ENCODE data around the gene KCNJ6.

KCNJ6 gene

DNA sequence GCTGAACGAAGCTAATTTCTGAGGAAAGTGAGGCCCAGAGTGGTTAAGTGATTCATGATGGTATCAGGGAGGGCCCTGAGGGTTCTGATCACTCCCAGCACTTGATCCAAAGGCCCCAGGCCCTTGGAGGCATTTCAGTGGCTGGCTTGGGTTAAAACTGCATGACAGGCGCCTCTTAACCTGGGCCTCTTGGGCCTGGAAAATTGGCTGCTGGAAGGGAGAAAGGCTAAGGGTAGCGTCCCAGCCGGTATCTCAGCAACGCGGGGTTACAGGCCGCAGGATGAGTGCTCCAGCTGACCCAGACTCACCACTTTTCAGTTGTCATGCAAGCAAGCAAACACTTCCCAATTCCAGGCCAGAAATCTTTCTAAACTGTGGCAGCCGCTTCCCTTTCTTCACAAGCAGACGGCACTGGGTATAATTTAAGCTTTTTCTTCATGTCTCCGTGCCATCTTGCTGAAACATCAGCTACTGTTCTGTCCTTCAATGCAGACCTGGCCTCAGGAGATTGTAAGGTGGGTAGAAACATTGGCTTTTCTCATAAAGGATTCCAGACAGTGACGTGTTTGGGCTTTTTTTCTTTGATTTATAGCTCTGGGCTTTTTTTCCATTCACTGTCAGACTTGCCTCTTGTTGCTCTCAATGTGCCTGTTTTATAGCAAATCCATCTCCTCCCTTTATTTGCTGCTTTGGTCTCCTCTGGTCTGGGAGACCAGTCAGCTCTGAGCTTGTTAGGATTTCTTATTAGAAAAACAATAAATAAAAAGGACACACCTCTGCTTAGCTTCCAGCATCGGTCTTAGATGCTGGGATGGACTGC, 229.1 kb downstream of the KCNJ6 start:
- no peaks in the 10 kb centered on the region for H3K9me3 ChIP-seq (ENCODE audit: low read length)
- no peaks in the 10 kb centered on the region for H3F3A ChIP-seq (ENCODE audit: insufficient read depth, low read length)
- no peak overlapping the region for H3K4me2 ChIP-seq (ENCODE audit: low read length)
- H3K4me3 ChIP-seq (ENCODE audit: low read depth, low read length, poor library complexity, severe bottlenecking): no peak overlapping the region
- no peaks in the 10 kb centered on the region for H3K9me2 ChIP-seq (ENCODE audit: low read depth, low read length)
- H3K27ac ChIP-seq (ENCODE audit: low read depth, low read length, poor library complexity, severe bottlenecking): no peak overlapping the region
- H2AFZ ChIP-seq (ENCODE audit: low read length): no peak overlapping the region
- no peaks in the 10 kb centered on the region for H4K20me1 ChIP-seq (ENCODE audit: insufficient read depth, low read length)
- no peak overlapping the region for H3K9ac ChIP-seq (ENCODE audit: low read length)
- H3K79me2 ChIP-seq (ENCODE audit: insufficient read depth, low read length): no peaks in the 10 kb centered on the region
- no peaks in the 10 kb centered on the region for H3K27me3 ChIP-seq (ENCODE audit: insufficient read depth, low read length)
- no peaks in the 10 kb centered on the region for H3K36me3 ChIP-seq (ENCODE audit: insufficient read depth, low read length)
- TF ChIP-seq, protein P1, sequence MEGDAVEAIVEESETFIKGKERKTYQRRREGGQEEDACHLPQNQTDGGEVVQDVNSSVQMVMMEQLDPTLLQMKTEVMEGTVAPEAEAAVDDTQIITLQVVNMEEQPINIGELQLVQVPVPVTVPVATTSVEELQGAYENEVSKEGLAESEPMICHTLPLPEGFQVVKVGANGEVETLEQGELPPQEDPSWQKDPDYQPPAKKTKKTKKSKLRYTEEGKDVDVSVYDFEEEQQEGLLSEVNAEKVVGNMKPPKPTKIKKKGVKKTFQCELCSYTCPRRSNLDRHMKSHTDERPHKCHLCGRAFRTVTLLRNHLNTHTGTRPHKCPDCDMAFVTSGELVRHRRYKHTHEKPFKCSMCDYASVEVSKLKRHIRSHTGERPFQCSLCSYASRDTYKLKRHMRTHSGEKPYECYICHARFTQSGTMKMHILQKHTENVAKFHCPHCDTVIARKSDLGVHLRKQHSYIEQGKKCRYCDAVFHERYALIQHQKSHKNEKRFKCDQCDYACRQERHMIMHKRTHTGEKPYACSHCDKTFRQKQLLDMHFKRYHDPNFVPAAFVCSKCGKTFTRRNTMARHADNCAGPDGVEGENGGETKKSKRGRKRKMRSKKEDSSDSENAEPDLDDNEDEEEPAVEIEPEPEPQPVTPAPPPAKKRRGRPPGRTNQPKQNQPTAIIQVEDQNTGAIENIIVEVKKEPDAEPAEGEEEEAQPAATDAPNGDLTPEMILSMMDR (IDR thresholded peaks at IDR 0.05; ENCODE audit: low read length): no peak
- TF ChIP-seq EZH2 (IDR thresholded peaks at IDR 0.05; ENCODE audit: borderline replicate concordance, low read length): no peak
- no peaks in the 10 kb centered on the region for H3K4me1 ChIP-seq (ENCODE audit: insufficient read depth, low read length, severe bottlenecking)

DNA sequence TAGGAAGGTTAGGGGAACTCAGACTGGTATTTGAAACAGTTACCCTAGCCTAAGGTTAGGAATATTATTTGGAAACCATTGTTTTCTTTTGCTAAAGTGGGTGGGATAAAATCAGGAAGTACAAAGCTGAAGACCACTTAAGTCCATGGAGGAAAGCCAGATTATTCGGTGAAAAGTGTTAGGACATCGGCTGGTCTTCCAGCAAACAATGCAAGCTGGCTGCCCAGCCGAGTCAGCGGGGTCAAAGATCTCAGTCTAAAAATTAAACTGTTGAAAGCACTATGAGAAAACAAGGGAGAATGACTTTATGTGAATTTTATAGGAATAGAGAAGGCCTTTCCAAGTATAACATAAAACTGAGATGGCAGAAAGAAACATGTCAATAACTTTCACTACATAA, 231.7 kb downstream of the KCNJ6 start:
- Histone ChIP-seq H3K27ac (ENCODE audit: low read depth, low read length, poor library complexity, severe bottlenecking) (no peak overlapping the region), H3K4me2 (ENCODE audit: low read length) (no peak overlapping the region), H3F3A (ENCODE audit: insufficient read depth, low read length) (no peaks in the 10 kb centered on the region), H3K27me3 (ENCODE audit: insufficient read depth, low read length) (no peaks in the 10 kb centered on the region), H3K9me3 (ENCODE audit: low read length) (no peaks in the 10 kb centered on the region), H3K36me3 (ENCODE audit: insufficient read depth, low read length) (no peaks in the 10 kb centered on the region), H3K79me2 (ENCODE audit: insufficient read depth, low read length) (no peaks in the 10 kb centered on the region), H3K4me1 (ENCODE audit: insufficient read depth, low read length, severe bottlenecking) (no peaks in the 10 kb centered on the region), H3K4me3 (ENCODE audit: low read depth, low read length, poor library complexity, severe bottlenecking) (no peak overlapping the region), H3K9me2 (ENCODE audit: low read depth, low read length) (no peaks in the 10 kb centered on the region), H4K20me1 (ENCODE audit: insufficient read depth, low read length) (no peaks in the 10 kb centered on the region), H2AFZ (ENCODE audit: low read length) (no peak overlapping the region), H3K9ac (ENCODE audit: low read length) (no peak overlapping the region)
- TF ChIP-seq, protein P1 (IDR thresholded peaks at IDR 0.05; ENCODE audit: low read length): no peak
- TF ChIP-seq EZH2 (IDR thresholded peaks at IDR 0.05; ENCODE audit: borderline replicate concordance, low read length): no peak

DNA sequence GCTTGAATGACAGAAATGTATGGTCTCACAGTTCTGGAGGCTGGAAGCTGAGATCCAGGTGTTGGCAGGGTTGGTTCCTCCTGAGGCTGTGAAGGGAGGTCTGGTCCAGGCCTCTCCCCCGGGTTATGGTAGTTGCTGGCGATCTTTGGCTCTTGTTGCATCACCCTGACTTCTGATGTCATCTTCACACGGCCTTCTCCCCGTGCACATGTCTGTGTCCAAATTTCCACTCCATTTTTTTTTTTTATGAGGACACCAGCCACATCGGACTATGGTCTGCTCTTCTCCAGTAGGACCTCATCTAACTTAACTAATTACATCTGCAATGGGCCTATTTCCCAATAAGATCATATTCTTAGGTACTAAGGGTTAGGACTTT, 232.2 kb downstream of the KCNJ6 start:
- H3F3A ChIP-seq (ENCODE audit: insufficient read depth, low read length): no peaks in the 10 kb centered on the region
- H3K9me3 ChIP-seq (ENCODE audit: low read length): no peaks in the 10 kb centered on the region
- H3K4me2 ChIP-seq (ENCODE audit: low read length): no peak overlapping the region
- H3K4me3 ChIP-seq (ENCODE audit: low read depth, low read length, poor library complexity, severe bottlenecking): no peak overlapping the region
- no peaks in the 10 kb centered on the region for H3K4me1 ChIP-seq (ENCODE audit: insufficient read depth, low read length, severe bottlenecking)
- H4K20me1 ChIP-seq (ENCODE audit: insufficient read depth, low read length): no peaks in the 10 kb centered on the region
- no peaks in the 10 kb centered on the region for H3K27me3 ChIP-seq (ENCODE audit: insufficient read depth, low read length)
- no peak overlapping the region for H2AFZ ChIP-seq (ENCODE audit: low read length)
- H3K36me3 ChIP-seq (ENCODE audit: insufficient read depth, low read length): no peaks in the 10 kb centered on the region
- TF ChIP-seq EZH2 (IDR thresholded peaks at IDR 0.05; ENCODE audit: borderline replicate concordance, low read length): no peak
- TF ChIP-seq, protein P1 (IDR thresholded peaks at IDR 0.05; ENCODE audit: low read length): no peak
- H3K9ac ChIP-seq (ENCODE audit: low read length): no peak overlapping the region
- no peaks in the 10 kb centered on the region for H3K79me2 ChIP-seq (ENCODE audit: insufficient read depth, low read length)
- H3K27ac ChIP-seq (ENCODE audit: low read depth, low read length, poor library complexity, severe bottlenecking): no peak overlapping the region
- H3K9me2 ChIP-seq (ENCODE audit: low read depth, low read length): no peaks in the 10 kb centered on the region
